H9 (cell line): ENCODE results near the gene FBXO2. TPM values are rescaled to one million over a fixed set of nuclear protein-coding genes. Genes with fewer than 3 reads are reported as not detected.

Source experiments
- DNase-seq: peaks from one replicate; pipeline ENCODE4 v3.0.0-alpha.2; 2017
- H2AFZ ChIP-seq: one replicate; pipeline ENCODE4 v1.6.1; 2013; ENCODE audit warnings: mild to moderate bottlenecking, low read length, control low read depth, moderate library complexity
- H2AK5ac ChIP-seq: 2 replicates; pipeline ENCODE4 v1.6.1; 2013; ENCODE audit warnings: low read length, control low read depth, mixed read lengths; ENCODE audit not compliant: insufficient read length
- H2BK120ac ChIP-seq: one replicate; pipeline ENCODE4 v1.6.1; 2013; ENCODE audit warnings: low read depth, mild to moderate bottlenecking, low read length, control low read depth, inconsistent platforms; ENCODE audit not compliant: poor library complexity, severe bottlenecking
- H2BK12ac ChIP-seq: 2 replicates; pipeline ENCODE4 v1.6.1; 2013; ENCODE audit warnings: low read length, control low read depth, mixed read lengths, low read depth; ENCODE audit not compliant: insufficient read length
- H2BK15ac ChIP-seq: 2 replicates; pipeline ENCODE4 v1.6.1; 2013; ENCODE audit warnings: low read depth, low read length, control low read depth
- H2BK20ac ChIP-seq: one replicate; pipeline ENCODE4 v1.6.1; 2013; ENCODE audit warnings: low read depth, mild to moderate bottlenecking, low read length, control low read depth, inconsistent platforms; ENCODE audit not compliant: poor library complexity, severe bottlenecking
- H2BK5ac ChIP-seq: 2 replicates; pipeline ENCODE4 v1.6.1; 2013; ENCODE audit warnings: low read length, control low read depth, mixed read lengths; ENCODE audit not compliant: insufficient read length
- H3K14ac ChIP-seq: 2 replicates; pipeline ENCODE4 v1.6.1; 2013; ENCODE audit warnings: low read length, control low read depth; ENCODE audit not compliant: insufficient read depth
- H3K18ac ChIP-seq: 2 replicates; pipeline ENCODE4 v1.6.1; 2013; ENCODE audit warnings: low read depth, mild to moderate bottlenecking, mixed read lengths, low read length, control low read depth; ENCODE audit not compliant: insufficient read length
- H3K23ac ChIP-seq: 2 replicates; pipeline ENCODE4 v1.6.1; 2013; ENCODE audit warnings: low read length, control low read depth, mixed read lengths, low read depth; ENCODE audit not compliant: insufficient read length
- H3K23me2 ChIP-seq: 2 replicates; pipeline ENCODE4 v1.6.1; 2013; ENCODE audit warnings: low read depth, mild to moderate bottlenecking, mixed read lengths, low read length, control low read depth; ENCODE audit not compliant: insufficient read length, poor library complexity, severe bottlenecking
- H3K27ac ChIP-seq: 2 replicates; pipeline ENCODE4 v1.5.1; 2013; ENCODE audit warnings: low read length, control low read depth, mixed read lengths, low read depth; ENCODE audit not compliant: insufficient read length
- H3K27me3 ChIP-seq: 2 replicates; pipeline ENCODE4 v1.6.1; 2013; ENCODE audit warnings: low read length, control low read depth, inconsistent platforms; ENCODE audit not compliant: insufficient read depth
- H3K4ac ChIP-seq: 2 replicates; pipeline ENCODE4 v1.6.1; 2013; ENCODE audit warnings: low read depth, mild to moderate bottlenecking, control low read depth, inconsistent platforms, low read length, moderate library complexity
- H3K4me1 ChIP-seq: 2 replicates; pipeline ENCODE4 v1.6.1; 2013; ENCODE audit warnings: low read length, control low read depth, inconsistent platforms; ENCODE audit not compliant: insufficient read depth
- H3K4me2 ChIP-seq: 2 replicates; pipeline ENCODE4 v1.6.1; 2013; ENCODE audit warnings: low read length, control low read depth, mixed read lengths; ENCODE audit not compliant: insufficient read length, insufficient read depth
- H3K56ac ChIP-seq: 2 replicates; pipeline ENCODE4 v1.6.1; 2013; ENCODE audit warnings: low read depth, mild to moderate bottlenecking, mixed read lengths, low read length, control low read depth; ENCODE audit not compliant: insufficient read length
- H3K79me1 ChIP-seq: 2 replicates; pipeline ENCODE4 v1.6.1; 2013; ENCODE audit warnings: low read depth, mild to moderate bottlenecking, moderate library complexity, low read length, control low read depth, inconsistent platforms; ENCODE audit not compliant: insufficient read depth, poor library complexity, severe bottlenecking
- H3K79me2 ChIP-seq: 2 replicates; pipeline ENCODE4 v1.6.1; 2013; ENCODE audit warnings: low read length, control low read depth, inconsistent platforms; ENCODE audit not compliant: insufficient read depth
- H3K9ac ChIP-seq: 2 replicates; pipeline ENCODE4 v1.6.1; 2013; ENCODE audit warnings: low read length, control low read depth, mixed read lengths; ENCODE audit not compliant: insufficient read length; ENCODE audit errors: extremely low read depth
- H3K9me3 ChIP-seq: one replicate; pipeline ENCODE4 v1.6.1; 2013; ENCODE audit warnings: low read depth, low read length, inconsistent platforms; ENCODE audit not compliant: control insufficient read depth
- H3T11ph ChIP-seq: one replicate; pipeline ENCODE4 v1.6.1; 2013; ENCODE audit warnings: mild to moderate bottlenecking, low read length, control low read depth, inconsistent platforms
- H4K20me1 ChIP-seq: one replicate; pipeline ENCODE4 v1.6.1; 2013; ENCODE audit not compliant: control insufficient read depth, insufficient read length, insufficient read depth
- H4K5ac ChIP-seq: 2 replicates; pipeline ENCODE4 v1.6.1; 2013; ENCODE audit warnings: low read depth, mild to moderate bottlenecking, mixed read lengths, low read length, control low read depth; ENCODE audit not compliant: insufficient read length
- H4K8ac ChIP-seq: replicated peaks from 2 replicates; pipeline ENCODE4 v1.6.1; 2013; ENCODE audit warnings: low read length, control low read depth, mixed read lengths, low read depth; ENCODE audit not compliant: insufficient read length
- H4K91ac ChIP-seq: 2 replicates; pipeline ENCODE4 v1.6.1; 2013; ENCODE audit warnings: low read depth, mild to moderate bottlenecking, moderate library complexity, mixed read lengths, low read length, control low read depth; ENCODE audit not compliant: insufficient read length
- H3K27ac Mint-ChIP-seq, 3 experiments: 2 replicates in 2 of 3; 3 replicates in 1 of 3; pipeline ENCODE4 v1.8.0; 2020 to 2021; ENCODE audit warnings: mixed read lengths in 3 of 3, mild to moderate bottlenecking in 1 of 3, moderate library complexity in 1 of 3
- H3K27me3 Mint-ChIP-seq: 2 replicates; pipeline ENCODE4 v1.8.0; 2021; ENCODE audit warnings: low read depth, mild to moderate bottlenecking, moderate library complexity, mixed read lengths
- H3K36me3 Mint-ChIP-seq, 3 experiments: 2 replicates in 2 of 3; 3 replicates in 1 of 3; pipeline ENCODE4 v1.8.0; 2020 to 2021; ENCODE audit warnings: low read depth in 3 of 3, mixed read lengths in 3 of 3; ENCODE audit not compliant: insufficient read depth in 1 of 3
- H3K4me1 Mint-ChIP-seq, 2 experiments: 2 replicates each; pipeline ENCODE4 v1.8.0; 2020; ENCODE audit warnings: mixed read lengths in 2 of 2
- H3K4me3 Mint-ChIP-seq, 2 experiments: 2 replicates in 1 of 2; 3 replicates in 1 of 2; pipeline ENCODE4 v1.8.0; 2020 to 2021; ENCODE audit warnings: mild to moderate bottlenecking in 2 of 2, mixed read lengths in 2 of 2, moderate library complexity in 1 of 2
- H3K9me3 Mint-ChIP-seq, 2 experiments: 2 replicates in 1 of 2; 3 replicates in 1 of 2; pipeline ENCODE4 v1.8.0; 2020; ENCODE audit warnings: mild to moderate bottlenecking in 2 of 2, mixed read lengths in 2 of 2, moderate library complexity in 1 of 2
- WGBS: extraction: QIAGEN DNeasy Blood & Tissue Kit; methylation state at CpG from one replicate; pipeline ENCODE4 v1.1.7; 2013; ENCODE audit warnings: missing lambda C conversion rate, low lambda C conversion rate, mixed read lengths; ENCODE audit not compliant: insufficient read length; ENCODE audit errors: extremely low coverage; 5-methylcytosine and 5-hydroxymethylcytosine counted together
- total RNA-seq: library from RNA; stranded (reverse); gene quantifications from 2 replicates; pipeline ENCODE4 v1.2.1, GENCODE V29; 2021
- TF ChIP-seq, protein P1 (sequence below): fragments of 200-600 bp; sonication (generic); conservative IDR thresholded peaks from 3 replicates; pipeline ENCODE4 v1.8.0; 2021; ENCODE audit warnings: antibody characterized with exemption, mild to moderate bottlenecking

The FBXO2 gene
- total RNA-seq, 1 experiment from 2014 or later: 28.9 TPM

DNA sequence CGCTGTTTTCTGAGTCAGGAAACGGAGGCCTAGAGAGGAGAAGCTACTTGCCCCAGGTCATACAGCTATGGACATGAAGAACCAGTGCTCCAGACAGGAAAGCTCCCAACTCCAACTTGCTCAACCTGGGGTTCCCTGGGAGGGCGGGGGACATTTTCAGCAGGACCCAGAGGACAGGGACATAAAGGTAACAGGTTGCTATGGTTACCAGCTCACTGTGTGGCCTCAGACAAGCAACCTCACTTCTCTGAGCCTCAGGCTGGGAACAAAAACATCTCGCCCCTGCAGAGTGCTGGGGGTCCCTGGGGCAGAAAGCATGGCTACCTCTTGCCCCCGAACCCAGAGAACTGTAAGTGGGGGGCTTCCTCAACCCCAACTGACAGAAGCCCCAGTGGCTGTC is 16.1 kb downstream of the FBXO2 start:
- Histone ChIP-seq H4K8ac (no peak overlapping the region), H2BK15ac (no peak overlapping the region), H4K91ac (no peak overlapping the region), H3K14ac (no peak overlapping the region), H3T11ph (no peak overlapping the region), H2BK12ac (no peak overlapping the region), H3K56ac (no peak overlapping the region), H2AFZ (no peak overlapping the region), H4K5ac (no peak overlapping the region), H3K9ac (no peak overlapping the region), H3K27me3 (no peaks in the 10 kb centered on the region; the same call in 1 of the 2 replicates), H3K23me2 (no peaks in the 10 kb centered on the region), H4K20me1 (no peaks in the 10 kb centered on the region), H2AK5ac (no peak overlapping the region), H3K4ac (no peak overlapping the region), H3K27ac (no peak overlapping the region), H3K9me3 (no peaks in the 10 kb centered on the region), H2BK20ac (no peak overlapping the region), H2BK5ac (no peak overlapping the region), H3K79me1 (no peaks in the 10 kb centered on the region), H3K79me2 (no peaks in the 10 kb centered on the region), H3K23ac (no peak overlapping the region), H3K4me1 (no peaks in the 10 kb centered on the region), H3K4me2 (no peak overlapping the region), H2BK120ac (no peak overlapping the region), H3K18ac (no peak overlapping the region)
- H3K27ac Mint-ChIP-seq: no peak overlapping the region
- peaks cover 3% of the 10 kb centered on the region in 2 experiments for H3K4me1 Mint-ChIP-seq
- peaks cover 0 to 3% of the 10 kb centered on the region in 2 experiments; a peak in 1 of 5 replicates for H3K9me3 Mint-ChIP-seq
- H3K27me3 Mint-ChIP-seq: peaks cover 9% of the 10 kb centered on the region
- no peak overlapping the region for H3K4me3 Mint-ChIP-seq
- no CpG with 5 or more reads among the region's 5 CpGs for WGBS
- TF ChIP-seq, protein P1, sequence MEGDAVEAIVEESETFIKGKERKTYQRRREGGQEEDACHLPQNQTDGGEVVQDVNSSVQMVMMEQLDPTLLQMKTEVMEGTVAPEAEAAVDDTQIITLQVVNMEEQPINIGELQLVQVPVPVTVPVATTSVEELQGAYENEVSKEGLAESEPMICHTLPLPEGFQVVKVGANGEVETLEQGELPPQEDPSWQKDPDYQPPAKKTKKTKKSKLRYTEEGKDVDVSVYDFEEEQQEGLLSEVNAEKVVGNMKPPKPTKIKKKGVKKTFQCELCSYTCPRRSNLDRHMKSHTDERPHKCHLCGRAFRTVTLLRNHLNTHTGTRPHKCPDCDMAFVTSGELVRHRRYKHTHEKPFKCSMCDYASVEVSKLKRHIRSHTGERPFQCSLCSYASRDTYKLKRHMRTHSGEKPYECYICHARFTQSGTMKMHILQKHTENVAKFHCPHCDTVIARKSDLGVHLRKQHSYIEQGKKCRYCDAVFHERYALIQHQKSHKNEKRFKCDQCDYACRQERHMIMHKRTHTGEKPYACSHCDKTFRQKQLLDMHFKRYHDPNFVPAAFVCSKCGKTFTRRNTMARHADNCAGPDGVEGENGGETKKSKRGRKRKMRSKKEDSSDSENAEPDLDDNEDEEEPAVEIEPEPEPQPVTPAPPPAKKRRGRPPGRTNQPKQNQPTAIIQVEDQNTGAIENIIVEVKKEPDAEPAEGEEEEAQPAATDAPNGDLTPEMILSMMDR: no peak
- DNase-seq: no peak
- no peaks in the 10 kb centered on the region for H3K36me3 Mint-ChIP-seq
